GM12878 (cell line): ENCODE measurements around the gene RAB40B. TPM values are rescaled to one million over a fixed set of nuclear protein-coding genes. Genes with fewer than 3 reads are reported as not detected.
A peak's percentile ranks its signal among the peaks of the same experiment; 100 is the strongest.

Experiments
- ATAC-seq: fragments of 200-7000 bp; cut with Tn5 transposase; 3 replicates; pipeline ENCODE4 v1.9.1; 2020; ENCODE audit warnings: mild to moderate bottlenecking, moderate library complexity
- BruUV-seq: library from RNA; stranded (reverse); fragments of 400-500 nt; replicated peaks from 2 replicates; lab custom pipeline; 2021; lab: Mats Ljungman, UMichigan
- CTCF ChIA-PET: fragments of 300-600 bp; sonication (Branson Sonifier 250); formaldehyde crosslinking; extraction: SDS; loops from one replicate; lab custom pipeline; 2021; ENCODE audit warnings: inconsistent platforms; lab: Yijun Ruan, JAX
- POLR2A ChIA-PET: fragments of 350-600 bp; formaldehyde crosslinking; extraction: SDS; loops from one replicate; lab custom pipeline; 2021; ENCODE audit warnings: inconsistent platforms; lab: Charles Lee
- RAD21 ChIA-PET: fragments of 300-600 bp; sonication (Branson Sonifier 250); formaldehyde crosslinking; loops from one replicate; lab custom pipeline; 2023; ENCODE audit warnings: antibody characterized with exemption; ENCODE audit not compliant: unreplicated experiment; lab: Charles Lee
- SMC1A ChIA-PET: fragments of 300-600 bp; sonication (Branson Sonifier 250); formaldehyde crosslinking; loops from one replicate; lab custom pipeline; 2023; ENCODE audit not compliant: unreplicated experiment, uncharacterized antibody; lab: Charles Lee
- DNase-seq: peaks from one replicate; pipeline ENCODE4 v3.0.0-alpha.2; 2011; ENCODE audit warnings: low read depth, low spot score
- FAIRE-seq: peaks from 3 replicates; lab custom pipeline; 2011; peaks lifted over from hg19 to GRCh38; lab: Jason Lieb, UNC
- H2AFZ ChIP-seq: 2 replicates; pipeline ENCODE4 v1.6.0; 2011; ENCODE audit warnings: low read depth, low read length, control low read depth; ENCODE audit not compliant: control insufficient read depth
- H3K27ac ChIP-seq: 2 replicates; pipeline ENCODE4 v1.5.1; 2011; ENCODE audit warnings: control low read depth; ENCODE audit not compliant: control insufficient read depth, insufficient read depth
- H3K27me3 ChIP-seq, 2 experiments: replicated peaks in 1 of 2; 2 replicates each; pipeline versions ENCODE4 v1.6.0 to v1.6.1; 2011; ENCODE audit warnings: low read length in 1 of 2; ENCODE audit not compliant: control insufficient read depth in 2 of 2, insufficient read depth in 2 of 2
- H3K36me3 ChIP-seq, 2 experiments: 2 replicates each; pipeline ENCODE4 v1.5.1; 2011; ENCODE audit warnings: low read length in 1 of 2; ENCODE audit not compliant: control insufficient read depth in 2 of 2, insufficient read depth in 2 of 2
- H3K4me1 ChIP-seq: 2 replicates; pipeline ENCODE4 v1.6.1; 2011; ENCODE audit warnings: mild to moderate bottlenecking, low read length, moderate library complexity, mixed read lengths; ENCODE audit not compliant: control insufficient read depth, insufficient read depth
- H3K4me2 ChIP-seq: 2 replicates; pipeline ENCODE4 v1.6.0; 2011; ENCODE audit warnings: control low read depth; ENCODE audit not compliant: control insufficient read depth, insufficient read depth
- H3K4me3 ChIP-seq: fragments of 200-600 bp; sonication (generic); 2 replicates; pipeline ENCODE4 v1.5.1; 2016
- H3K79me2 ChIP-seq: 2 replicates; pipeline ENCODE4 v1.6.0; 2011; ENCODE audit warnings: low read length; ENCODE audit not compliant: control insufficient read depth, insufficient read depth
- H3K9ac ChIP-seq: 2 replicates; pipeline ENCODE4 v1.8.0; 2011; ENCODE audit warnings: low read length, control low read depth, mixed read lengths; ENCODE audit not compliant: control insufficient read depth, insufficient read depth
- H3K9me3 ChIP-seq: replicated peaks from 3 replicates; pipeline ENCODE4 v1.5.1; 2011; ENCODE audit warnings: mild to moderate bottlenecking, low read length; ENCODE audit not compliant: control insufficient read depth, insufficient read depth
- H4K20me1 ChIP-seq: 2 replicates; pipeline ENCODE4 v1.6.0; 2011; ENCODE audit not compliant: control insufficient read depth, insufficient read depth
- TCF12 ChIP-seq: IDR thresholded peaks from 2 replicates; pipeline ENCODE4 v1.6.1; 2011; ENCODE audit warnings: low read depth, mild to moderate bottlenecking, low read length
- ZZZ3 ChIP-seq: IDR thresholded peaks from 2 replicates; pipeline ENCODE4 v1.6.1; 2011; ENCODE audit warnings: low read depth; ENCODE audit not compliant: control insufficient read depth, insufficient read length
- WGBS: methylation state at CpG from one replicate; pipeline ENCODE4 v1.1.6; 2016; ENCODE audit warnings: low lambda C conversion rate; ENCODE audit not compliant: insufficient replicate concordance, insufficient coverage; ENCODE audit errors: missing lambda C conversion rate; 5-methylcytosine and 5-hydroxymethylcytosine counted together
- in situ Hi-C: fragments of 300-500 bp; cut with MboI; formaldehyde crosslinking; loops from 9 replicates; pipeline ENCODE4 v1.14.3; 2018; ENCODE audit warnings: mixed read lengths
- intact Hi-C: fragments of 100-400 bp; cut with micrococcal nuclease; formaldehyde crosslinking; loops from one replicate; pipeline ENCODE4 v1.14.2; 2022; ENCODE audit not compliant: unreplicated experiment
- polyA plus RNA-seq, 11 experiments: library from polyadenylated mRNA; depleted of rRNA in 4 of 11; unstranded in 6 of 11; stranded (reverse) in 5 of 11; fragments of >200 nt; fragmentation: Nextera tagmentation in 4 of 11; fragmentation: Illumina TruSeq in 1 of 11; extraction: Ambion mirVana in 4 of 11; extraction: Trizol in 1 of 11; gene quantifications; 1 replicate in 1 of 11; 2 replicates in 10 of 11; pipeline versions ENCODE4 v1.2.1 to v1.2.3, GENCODE V29; 2011 to 2016; ENCODE audit warnings: inconsistent platforms in 2 of 11, missing spikeins in 2 of 11, low read depth in 1 of 11
- total RNA-seq, 4 experiments: library from RNA; depleted of rRNA in 3 of 4; stranded (reverse); fragments of >200 nt in 3 of 4; fragmentation: Illumina TruSeq in 1 of 4; extraction: Trizol in 1 of 4; gene quantifications; 2 replicates each; pipeline versions ENCODE4 v1.2.1 to v1.2.3, GENCODE V29; 2013 to 2021
- TF ChIP-seq, protein P1 (sequence below): IDR thresholded peaks from 2 replicates; pipeline ENCODE4 v1.6.1; 2012; ENCODE audit warnings: low read depth, low read length, improper control_type of control experiment

The RAB40B gene
- total and polyA plus RNA-seq, 10 of the 15 experiments (the other 5 are each of a cell fraction or from before 2014, with no cell fraction given) = 0.06 to 2.8 (median 1.4) TPM

- Histone ChIP-seq H3K27me3 (no peaks in the 10 kb centered on the region), H3K79me2 (no peaks in the 10 kb centered on the region), H3K36me3 (no peaks in the 10 kb centered on the region; a peak in 1 of 4 replicates), H3K4me3 (no peak within 1 kb of the TSS), H2AFZ (no peak within 1 kb of the TSS; the same call in 1 of the 2 replicates), H3K4me2 (peak within 1 kb of the TSS; percentile 42), H3K9me3 (peaks cover 9% of the 10 kb centered on the region; the same call in 2 of the 3 replicates), H3K9ac (no peak within 1 kb of the TSS), H4K20me1 (no peaks in the 10 kb centered on the region), H3K27ac (no peak within 1 kb of the TSS), H3K4me1 (no peaks in the 10 kb centered on the region)
- ChIA-PET POLR2A (no interaction called here), RAD21 (no interaction called here), CTCF (interaction anchor here (0.6 kb wide), 1 partner anchor 46 kb away, joined by 3 read pairs; no protein-coding TSS in a partner anchor), SMC1A (no interaction called here)
- no peak for ATAC-seq
- intact Hi-C loops = no loop called here
- in situ Hi-C loops = no loop called here
- no peak for FAIRE-seq
- no TSS peak for BruUV-seq
- no peak for TF ChIP-seq ZZZ3
- TF ChIP-seq, protein P1, sequence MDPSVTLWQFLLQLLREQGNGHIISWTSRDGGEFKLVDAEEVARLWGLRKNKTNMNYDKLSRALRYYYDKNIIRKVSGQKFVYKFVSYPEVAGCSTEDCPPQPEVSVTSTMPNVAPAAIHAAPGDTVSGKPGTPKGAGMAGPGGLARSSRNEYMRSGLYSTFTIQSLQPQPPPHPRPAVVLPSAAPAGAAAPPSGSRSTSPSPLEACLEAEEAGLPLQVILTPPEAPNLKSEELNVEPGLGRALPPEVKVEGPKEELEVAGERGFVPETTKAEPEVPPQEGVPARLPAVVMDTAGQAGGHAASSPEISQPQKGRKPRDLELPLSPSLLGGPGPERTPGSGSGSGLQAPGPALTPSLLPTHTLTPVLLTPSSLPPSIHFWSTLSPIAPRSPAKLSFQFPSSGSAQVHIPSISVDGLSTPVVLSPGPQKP = no peak
- no peak for TF ChIP-seq TCF12
- DNase-seq = no peak
- WGBS = 39% methylated on average over 90 of the region's 101 CpGs
Measured at GRCh38 chr17:82734987-82735866, 36.7 kb upstream of the RAB40B start, which contains the start of gene FN3K. FN3K (plus strand) TSS chr17:82735615; CDS start chr17:82735637, 22 bp downstream.
